Activated CD4-positive, alpha-beta T cell treated with anti-CD3 and anti-CD28 coated beads, Interleukin-10, Interleukin-2, amounts not matched to agents 100 ng/mL and 50 ng/mL, durations not matched to agents 16 hours and 8 hours (primary cell): ENCODE results near the gene UBE2D2.
"Not testable (repeated sequence)": the region's sequence is repeated elsewhere in the genome, so short reads cannot be mapped to it uniquely, and the experiment has no call there.

Experiments
- DNase-seq: peaks from one replicate; pipeline ENCODE4 v3.0.0-alpha.2; 2020

The UBE2D2 gene

GRCh38 chr5:139549162-139549894 is 11.8 kb upstream of the UBE2D2 start:
- DNase-seq, result no peak

GRCh38 chr5:139550051-139550872 is 10.9 kb upstream of the UBE2D2 start:
- peak; percentile 27 for DNase-seq

GRCh38 chr5:139551191-139551889 is 9.8 kb upstream of the UBE2D2 start:
- DNase-seq, result no peak

GRCh38 chr5:139552893-139553575 is 8.1 kb upstream of the UBE2D2 start:
- DNase-seq, result no peak

GRCh38 chr5:139554264-139554663 is 6.9 kb upstream of the UBE2D2 start:
- DNase-seq, result no peak

- no peak for DNase-seq
Observed at GRCh38 chr5:139557811-139558210, 3.3 kb upstream of the UBE2D2 start.

- peak; percentile 59 for DNase-seq
Observed at GRCh38 chr5:139561655-139562451, 714 bp downstream of the UBE2D2 start.

GRCh38 chr5:139562847-139563246 is 1.7 kb downstream of the UBE2D2 start:
- peak; percentile 17 for DNase-seq

GRCh38 chr5:139565411-139566305 is 4.5 kb downstream of the UBE2D2 start:
- DNase-seq, result peak; percentile 58

- no peak for DNase-seq
Observed at GRCh38 chr5:139566611-139567010, 5.5 kb downstream of the UBE2D2 start.

GRCh38 chr5:139569270-139569955 is 8.3 kb downstream of the UBE2D2 start:
- no peak for DNase-seq

- DNase-seq, result no peak
Observed at GRCh38 chr5:139571543-139571942, 10.4 kb downstream of the UBE2D2 start.

GRCh38 chr5:139571966-139572365 is 10.8 kb downstream of the UBE2D2 start:
- DNase-seq, result no peak

GRCh38 chr5:139574641-139575312 is 13.6 kb downstream of the UBE2D2 start:
- DNase-seq, result peak; percentile 57

- DNase-seq, result no peak
Observed at GRCh38 chr5:139575313-139575646, 14.1 kb downstream of the UBE2D2 start.

- peak; percentile 72 for DNase-seq
Observed at GRCh38 chr5:139575751-139576150, 14.6 kb downstream of the UBE2D2 start.

GRCh38 chr5:139577689-139578290 is 16.7 kb downstream of the UBE2D2 start:
- DNase-seq, result no peak

- DNase-seq, result no peak
Observed at GRCh38 chr5:139578325-139578724, 17.2 kb downstream of the UBE2D2 start.

GRCh38 chr5:139582181-139582580 is 21.0 kb downstream of the UBE2D2 start:
- not testable (repeated sequence) for DNase-seq
